GM12864 (cell line): Measurements from ENCODE around the gene EPHB1.

ENCODE experiments used
- DNase-seq: peaks from one replicate; pipeline ENCODE4 v3.0.0-alpha.2; 2011; ENCODE audit warnings: low read depth
- H3K4me3 ChIP-seq: 2 replicates; pipeline ENCODE4 v1.5.1; 2011; ENCODE audit warnings: mild to moderate bottlenecking, low read depth, low read length, control low read depth
- TF ChIP-seq, protein P1 (sequence below): IDR thresholded peaks from 2 replicates; pipeline ENCODE4 v1.5.1; 2011; ENCODE audit warnings: low read depth, mild to moderate bottlenecking, moderate library complexity, low read length, control low read depth, inconsistent platforms; ENCODE audit errors: missing control alignments

The EPHB1 gene

DNA sequence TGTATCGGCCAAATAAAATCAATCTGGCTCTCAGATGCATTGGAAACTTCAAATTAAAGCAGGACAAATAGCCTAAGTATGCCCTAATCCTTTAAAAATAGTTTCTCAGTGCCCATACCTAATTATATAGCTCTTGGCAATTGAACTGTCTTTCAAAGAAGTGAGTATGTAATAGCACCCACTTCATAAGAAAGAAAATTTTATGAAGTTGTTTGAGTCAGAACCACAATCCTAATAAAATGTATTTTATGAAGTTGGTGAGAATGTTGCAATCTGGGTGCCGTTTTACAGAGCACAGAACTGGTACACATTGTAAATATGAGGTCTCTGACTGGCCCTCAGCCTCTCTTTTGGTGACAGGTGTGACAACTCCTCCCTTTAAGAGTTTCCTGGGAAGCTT, 45.4 kb downstream of the EPHB1 start:
- DNase-seq = no peak
- H3K4me3 ChIP-seq = no peak overlapping the region
- TF ChIP-seq, protein P1, sequence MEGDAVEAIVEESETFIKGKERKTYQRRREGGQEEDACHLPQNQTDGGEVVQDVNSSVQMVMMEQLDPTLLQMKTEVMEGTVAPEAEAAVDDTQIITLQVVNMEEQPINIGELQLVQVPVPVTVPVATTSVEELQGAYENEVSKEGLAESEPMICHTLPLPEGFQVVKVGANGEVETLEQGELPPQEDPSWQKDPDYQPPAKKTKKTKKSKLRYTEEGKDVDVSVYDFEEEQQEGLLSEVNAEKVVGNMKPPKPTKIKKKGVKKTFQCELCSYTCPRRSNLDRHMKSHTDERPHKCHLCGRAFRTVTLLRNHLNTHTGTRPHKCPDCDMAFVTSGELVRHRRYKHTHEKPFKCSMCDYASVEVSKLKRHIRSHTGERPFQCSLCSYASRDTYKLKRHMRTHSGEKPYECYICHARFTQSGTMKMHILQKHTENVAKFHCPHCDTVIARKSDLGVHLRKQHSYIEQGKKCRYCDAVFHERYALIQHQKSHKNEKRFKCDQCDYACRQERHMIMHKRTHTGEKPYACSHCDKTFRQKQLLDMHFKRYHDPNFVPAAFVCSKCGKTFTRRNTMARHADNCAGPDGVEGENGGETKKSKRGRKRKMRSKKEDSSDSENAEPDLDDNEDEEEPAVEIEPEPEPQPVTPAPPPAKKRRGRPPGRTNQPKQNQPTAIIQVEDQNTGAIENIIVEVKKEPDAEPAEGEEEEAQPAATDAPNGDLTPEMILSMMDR = no peak

DNA sequence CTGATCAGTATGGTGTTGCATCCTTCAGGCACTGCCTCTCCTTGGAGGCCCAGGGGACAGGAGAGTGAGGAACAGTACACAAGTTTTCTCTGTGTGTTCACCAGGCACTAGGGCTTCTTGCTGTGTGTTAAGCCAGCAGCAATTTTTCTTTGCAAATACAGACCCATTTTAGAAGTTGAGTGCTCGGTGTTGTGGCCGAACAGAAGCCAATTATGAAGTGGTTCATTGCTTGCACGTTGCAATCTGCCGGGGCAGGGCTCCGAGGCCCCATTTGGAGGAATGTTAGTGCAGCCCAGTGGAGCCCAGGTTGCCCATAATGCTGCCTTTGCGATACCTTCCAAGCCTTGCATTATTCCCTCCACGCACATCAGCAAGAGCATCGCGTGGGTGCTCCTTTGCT, 51.0 kb downstream of the EPHB1 start:
- H3K4me3 ChIP-seq = no peak overlapping the region
- DNase-seq = no peak
- TF ChIP-seq, protein P1 = no peak

DNA sequence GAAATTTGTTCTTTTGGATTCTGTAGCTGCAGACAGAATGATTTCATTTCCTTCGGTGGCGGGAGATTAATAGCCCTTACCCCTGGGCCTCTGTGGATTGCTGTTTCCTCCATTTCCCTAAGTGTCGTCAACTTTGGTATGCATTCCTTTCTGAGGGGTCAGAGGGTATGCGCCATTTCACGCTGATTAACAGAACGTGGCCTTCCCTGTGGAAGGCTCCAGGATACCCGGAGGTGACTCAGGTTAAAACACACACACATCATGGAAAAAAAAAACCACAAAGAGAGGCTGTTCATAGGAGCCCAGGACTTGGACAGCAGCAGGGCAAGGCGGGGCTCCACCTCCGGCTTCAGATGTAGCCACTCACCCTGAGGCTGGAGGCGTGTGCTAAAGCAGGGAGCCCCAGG, 51.9 kb downstream of the EPHB1 start:
- no peak for DNase-seq
- TF ChIP-seq, protein P1 = no peak
- no peak overlapping the region for H3K4me3 ChIP-seq

DNA sequence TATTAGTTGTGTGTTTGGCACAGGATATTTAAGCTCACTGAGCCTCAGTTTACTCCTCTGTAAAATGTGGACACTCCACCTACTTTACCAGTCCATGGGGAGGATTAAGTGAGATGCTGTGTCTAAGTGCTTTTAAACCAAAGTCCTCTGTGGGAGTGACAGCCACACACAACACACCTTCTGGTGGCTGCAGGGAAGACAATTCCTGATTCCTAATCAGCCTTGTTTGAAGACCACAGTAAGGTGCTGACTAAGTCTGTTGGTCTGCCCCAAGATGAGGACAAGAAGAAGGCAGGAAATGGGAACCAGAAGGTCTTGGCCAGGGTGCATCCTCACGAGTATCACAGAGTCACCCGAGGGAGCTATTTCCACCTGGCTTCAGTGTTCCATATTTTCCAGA, 52.3 kb downstream of the EPHB1 start:
- TF ChIP-seq, protein P1 = no peak
- no peak for DNase-seq
- no peak overlapping the region for H3K4me3 ChIP-seq

DNA sequence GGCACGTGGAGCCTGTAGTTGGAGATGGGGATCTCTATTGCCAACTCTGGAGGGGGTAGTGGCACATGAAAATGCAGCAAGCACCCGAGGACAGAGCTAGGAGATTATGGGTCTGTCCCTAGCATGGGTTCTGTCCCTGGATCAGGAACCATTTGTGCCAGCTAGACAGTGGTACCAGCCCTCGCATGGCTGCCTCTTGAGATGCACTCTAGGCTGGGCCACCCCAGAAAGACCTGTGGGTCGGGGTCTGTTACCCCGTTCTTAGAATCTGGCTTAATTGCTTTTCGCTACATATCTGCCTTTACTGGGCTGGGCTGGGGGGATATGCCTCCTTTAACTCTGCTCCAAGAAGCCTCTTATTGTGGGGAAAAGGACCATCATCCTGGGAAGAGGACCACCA, 54.5 kb downstream of the EPHB1 start:
- TF ChIP-seq, protein P1 = no peak
- no peak overlapping the region for H3K4me3 ChIP-seq
- DNase-seq = no peak

- no peak overlapping the region for H3K4me3 ChIP-seq
- DNase-seq = no peak
- TF ChIP-seq, protein P1 = no peak
Measured at GRCh38 chr3:134850761-134851160, 55.7 kb downstream of the EPHB1 start.

DNA sequence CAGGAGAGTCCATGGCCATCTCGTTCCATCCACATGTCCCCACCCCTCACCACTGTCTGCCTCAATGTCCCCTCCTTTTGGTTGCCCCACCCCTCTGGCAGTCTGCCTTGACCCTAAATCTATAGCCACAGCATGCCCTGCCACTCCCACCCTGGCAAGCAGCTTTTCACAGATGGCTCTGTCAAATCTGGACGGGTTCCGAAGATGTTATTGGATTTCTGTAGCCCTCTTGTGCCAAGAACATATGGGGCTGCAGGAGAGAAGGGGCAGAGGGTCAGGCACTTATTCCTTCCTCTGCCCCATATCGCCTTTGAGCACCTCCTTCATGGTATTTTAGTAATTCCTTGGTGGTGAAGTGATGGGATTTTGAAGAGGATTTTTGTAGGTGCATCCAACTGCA, 57.1 kb downstream of the EPHB1 start:
- TF ChIP-seq, protein P1 = no peak
- no peak for DNase-seq
- H3K4me3 ChIP-seq = no peak overlapping the region
